ENCODE results near the gene NOS1AP.

- TF ChIP-seq CTCF (IDR thresholded peaks at IDR 0.05; ENCODE audit: low read depth, low read length, poor library complexity, severe bottlenecking) (no peak), EZH2phosphoT487 (IDR thresholded peaks at IDR 0.05; ENCODE audit: borderline replicate concordance, low read length) (no peak)
These were observed 135.3 kb downstream of the NOS1AP start for GRCh38 chr1:162204823-162205155.

Data from DOHH2 (cell line).